ENCODE results near the gene SUPT3H. TPM values are rescaled to one million over a fixed set of nuclear protein-coding genes. Genes with fewer than 3 reads are reported as not detected.

Gene SUPT3H
- total RNA-seq, 1 donor from 2014 or later = 16.0 TPM

GRCh38 chr6:45222380-45222779 lies 155.4 kb downstream of the SUPT3H start:
- H3K36me3 Mint-ChIP-seq (ENCODE audit: unreplicated experiment) = no peaks in the 10 kb centered on the region
- H3K9me3 Mint-ChIP-seq (ENCODE audit: unreplicated experiment) = no peaks in the 10 kb centered on the region
- no peak overlapping the region for H3K4me3 Mint-ChIP-seq (ENCODE audit: unreplicated experiment)

GRCh38 chr6:45215759-45216158 lies 162.0 kb downstream of the SUPT3H start:
- no peak for TF ChIP-seq CTCF (IDR thresholded peaks at IDR 0.05; ENCODE audit: partially characterized antibody, unreplicated experiment)
- Mint-ChIP-seq H3K27ac (ENCODE audit: unreplicated experiment) (no peak overlapping the region), H3K36me3 (ENCODE audit: unreplicated experiment) (peaks cover 14% of the 10 kb centered on the region), H3K4me1 (ENCODE audit: low read depth, unreplicated experiment) (no peaks in the 10 kb centered on the region), H3K27me3 (ENCODE audit: unreplicated experiment) (no peaks in the 10 kb centered on the region), H3K9me3 (ENCODE audit: unreplicated experiment) (no peaks in the 10 kb centered on the region), H3K4me3 (ENCODE audit: unreplicated experiment) (no peak overlapping the region)
- no peak for DNase-seq

More at GRCh38 chr6:45222380-45222779, 155.4 kb downstream of the SUPT3H start:
- Mint-ChIP-seq H3K27me3 (ENCODE audit: unreplicated experiment) (peaks cover 1% of the 10 kb centered on the region), H3K27ac (ENCODE audit: unreplicated experiment) (peak overlapping the region; percentile 65), H3K4me1 (ENCODE audit: low read depth, unreplicated experiment) (peaks cover 10% of the 10 kb centered on the region)
- DNase-seq = no peak
- no peak for TF ChIP-seq CTCF (IDR thresholded peaks at IDR 0.05; ENCODE audit: partially characterized antibody, unreplicated experiment)

GRCh38 chr6:45212976-45213375 lies 164.8 kb downstream of the SUPT3H start:
- Mint-ChIP-seq H3K4me3 (ENCODE audit: unreplicated experiment) (no peak overlapping the region), H3K4me1 (ENCODE audit: low read depth, unreplicated experiment) (no peaks in the 10 kb centered on the region), H3K27me3 (ENCODE audit: unreplicated experiment) (no peaks in the 10 kb centered on the region), H3K27ac (ENCODE audit: unreplicated experiment) (no peak overlapping the region), H3K9me3 (ENCODE audit: unreplicated experiment) (peaks cover 5% of the 10 kb centered on the region), H3K36me3 (ENCODE audit: unreplicated experiment) (peaks cover 29% of the 10 kb centered on the region)
- TF ChIP-seq CTCF (IDR thresholded peaks at IDR 0.05; ENCODE audit: partially characterized antibody, unreplicated experiment) = no peak
- DNase-seq = no peak

- no peaks in the 10 kb centered on the region for H3K4me1 Mint-ChIP-seq (ENCODE audit: low read depth, unreplicated experiment)
- no peak overlapping the region for H3K27ac Mint-ChIP-seq (ENCODE audit: unreplicated experiment)
- DNase-seq = no peak
- H3K4me3 Mint-ChIP-seq (ENCODE audit: unreplicated experiment) = no peak overlapping the region
- no peak for TF ChIP-seq CTCF (IDR thresholded peaks at IDR 0.05; ENCODE audit: partially characterized antibody, unreplicated experiment)
- H3K36me3 Mint-ChIP-seq (ENCODE audit: unreplicated experiment) = peaks cover 23% of the 10 kb centered on the region
- H3K27me3 Mint-ChIP-seq (ENCODE audit: unreplicated experiment) = no peaks in the 10 kb centered on the region
- peaks cover 5% of the 10 kb centered on the region for H3K9me3 Mint-ChIP-seq (ENCODE audit: unreplicated experiment)
Measured at GRCh38 chr6:45209762-45210161, 168.0 kb downstream of the SUPT3H start.

GRCh38 chr6:45206793-45207492 lies 170.8 kb downstream of the SUPT3H start:
- Mint-ChIP-seq H3K27ac (ENCODE audit: unreplicated experiment) (no peak overlapping the region), H3K27me3 (ENCODE audit: unreplicated experiment) (no peaks in the 10 kb centered on the region), H3K4me1 (ENCODE audit: low read depth, unreplicated experiment) (no peaks in the 10 kb centered on the region), H3K36me3 (ENCODE audit: unreplicated experiment) (peaks cover 22% of the 10 kb centered on the region), H3K4me3 (ENCODE audit: unreplicated experiment) (no peak overlapping the region), H3K9me3 (ENCODE audit: unreplicated experiment) (peaks cover 5% of the 10 kb centered on the region)
- DNase-seq = no peak
- no peak for TF ChIP-seq CTCF (IDR thresholded peaks at IDR 0.05; ENCODE audit: partially characterized antibody, unreplicated experiment)
